ENCODE results near the gene STRIP2. TPM values are rescaled to one million over a fixed set of nuclear protein-coding genes. Genes with fewer than 3 reads are reported as not detected.
"Not testable (repeated sequence)": the region's sequence is repeated elsewhere in the genome, so short reads cannot be mapped to it uniquely, and the experiment has no call there.

Gene STRIP2
- total RNA-seq, 1 donor from 2014 or later = 2.3 TPM

- DNase-seq (ENCODE audit: low read depth in 2 of 2) = no peak
Measured at GRCh38 chr7:129493555-129493954, 59.3 kb downstream of the STRIP2 start.

- DNase-seq (ENCODE audit: low read depth in 2 of 2) = peak in 1 of 2 donors; percentile 8
Measured at GRCh38 chr7:129494041-129494440, 59.8 kb downstream of the STRIP2 start.

- no peak for DNase-seq (ENCODE audit: low read depth in 2 of 2)
Measured at GRCh38 chr7:129495987-129496386, 61.8 kb downstream of the STRIP2 start.

GRCh38 chr7:129496653-129497052, 62.4 kb downstream of the STRIP2 start:
- DNase-seq (ENCODE audit: low read depth in 2 of 2) = no peak

- no peak for DNase-seq (ENCODE audit: low read depth in 2 of 2)
Measured at GRCh38 chr7:129497156-129497555, 62.9 kb downstream of the STRIP2 start.

- no peak for DNase-seq (ENCODE audit: low read depth in 2 of 2)
Measured at GRCh38 chr7:129498021-129498420, 63.8 kb downstream of the STRIP2 start.

- DNase-seq (ENCODE audit: low read depth in 2 of 2) = no peak
Measured at GRCh38 chr7:129499999-129500398, 65.8 kb downstream of the STRIP2 start.

- peak in 1 of 2 donors; percentile 73 for DNase-seq (ENCODE audit: low read depth in 2 of 2)
Measured at GRCh38 chr7:129501760-129502707, 67.8 kb downstream of the STRIP2 start, which contains the start of gene SMKR1. Gene SMKR1, plus strand, starts transcription at chr7:129502531. Its CDS starts 294 bp downstream, at chr7:129502825.

GRCh38 chr7:129502708-129503685, 68.8 kb downstream of the STRIP2 start:
- DNase-seq (ENCODE audit: low read depth in 2 of 2) = no peak

GRCh38 chr7:129503725-129504124, 69.5 kb downstream of the STRIP2 start:
- no peak for DNase-seq (ENCODE audit: low read depth in 2 of 2)

- DNase-seq (ENCODE audit: low read depth in 2 of 2) = no peak
Measured at GRCh38 chr7:129512192-129512591, 78.0 kb downstream of the STRIP2 start.

- no peak for DNase-seq (ENCODE audit: low read depth in 2 of 2)
Measured at GRCh38 chr7:129513546-129513945, 79.3 kb downstream of the STRIP2 start.

GRCh38 chr7:129514683-129515082, 80.5 kb downstream of the STRIP2 start:
- no peak for DNase-seq (ENCODE audit: low read depth in 2 of 2)

GRCh38 chr7:129515381-129515780, 81.1 kb downstream of the STRIP2 start:
- DNase-seq (ENCODE audit: low read depth in 2 of 2) = no peak

- peak; percentile 47 to 74 for DNase-seq (ENCODE audit: low read depth in 2 of 2)
Measured at GRCh38 chr7:129517931-129518330, 83.7 kb downstream of the STRIP2 start.

- no peak for DNase-seq (ENCODE audit: low read depth in 2 of 2)
Measured at GRCh38 chr7:129519464-129519863, 85.2 kb downstream of the STRIP2 start.

GRCh38 chr7:129522088-129522970, 88.1 kb downstream of the STRIP2 start:
- DNase-seq (ENCODE audit: low read depth in 2 of 2) = peak in 1 of 2 donors; percentile 7

- no peak for DNase-seq (ENCODE audit: low read depth in 2 of 2)
Measured at GRCh38 chr7:129522971-129523340, 88.7 kb downstream of the STRIP2 start.

- DNase-seq (ENCODE audit: low read depth in 2 of 2) = no peak
Measured at GRCh38 chr7:129523924-129524323, 89.7 kb downstream of the STRIP2 start.

GRCh38 chr7:129524405-129524804, 90.2 kb downstream of the STRIP2 start:
- DNase-seq (ENCODE audit: low read depth in 2 of 2) = not testable (repeated sequence)

Data from dermis microvascular lymphatic vessel endothelial cell (primary cell).